ENCODE measurements around the gene CACNA2D4. TPM values are rescaled to one million over a fixed set of nuclear protein-coding genes. Genes with fewer than 3 reads are reported as not detected.
A peak's percentile ranks its signal among the peaks of the same experiment; 100 is the strongest.

The CACNA2D4 gene
- total RNA-seq, 1 donor from 2014 or later = 7.0 TPM

DNA sequence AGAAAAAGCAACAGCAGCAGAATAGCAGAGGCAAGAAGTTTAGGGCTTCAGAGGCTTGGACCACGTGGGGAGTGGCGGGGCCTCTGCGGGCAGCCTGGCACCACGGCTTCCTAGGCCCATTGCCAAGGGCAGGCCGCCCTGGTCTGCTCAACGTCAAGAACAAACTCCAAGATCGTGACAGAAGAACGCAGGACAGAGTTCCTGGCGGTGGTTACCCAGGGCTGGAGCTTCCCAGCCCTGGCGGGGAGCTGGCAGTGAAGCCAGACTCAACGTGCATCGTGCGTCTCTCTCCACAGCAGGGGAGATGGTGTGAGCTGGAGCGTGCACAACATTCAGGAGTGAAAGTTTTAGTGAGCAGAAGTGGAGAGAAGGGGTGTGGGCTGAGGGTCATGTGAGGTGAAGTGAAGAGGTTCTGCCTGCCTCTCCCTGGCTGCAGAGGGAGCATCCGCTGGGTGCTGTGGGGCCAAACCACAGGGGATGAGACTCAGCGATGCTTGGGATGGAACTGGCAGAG, 13.9 kb upstream of the CACNA2D4 start:
- Histone ChIP-seq H3K36me3 (no peaks in the 10 kb centered on the region), H3K4me3 (no peak overlapping the region), H3K4me1 (no peaks in the 10 kb centered on the region), H3K9me3 (no peaks in the 10 kb centered on the region), H3K27ac (no peak overlapping the region), H3K27me3 (ENCODE audit: low read depth) (peaks cover 9% of the 10 kb centered on the region)
- TF ChIP-seq, protein P1, sequence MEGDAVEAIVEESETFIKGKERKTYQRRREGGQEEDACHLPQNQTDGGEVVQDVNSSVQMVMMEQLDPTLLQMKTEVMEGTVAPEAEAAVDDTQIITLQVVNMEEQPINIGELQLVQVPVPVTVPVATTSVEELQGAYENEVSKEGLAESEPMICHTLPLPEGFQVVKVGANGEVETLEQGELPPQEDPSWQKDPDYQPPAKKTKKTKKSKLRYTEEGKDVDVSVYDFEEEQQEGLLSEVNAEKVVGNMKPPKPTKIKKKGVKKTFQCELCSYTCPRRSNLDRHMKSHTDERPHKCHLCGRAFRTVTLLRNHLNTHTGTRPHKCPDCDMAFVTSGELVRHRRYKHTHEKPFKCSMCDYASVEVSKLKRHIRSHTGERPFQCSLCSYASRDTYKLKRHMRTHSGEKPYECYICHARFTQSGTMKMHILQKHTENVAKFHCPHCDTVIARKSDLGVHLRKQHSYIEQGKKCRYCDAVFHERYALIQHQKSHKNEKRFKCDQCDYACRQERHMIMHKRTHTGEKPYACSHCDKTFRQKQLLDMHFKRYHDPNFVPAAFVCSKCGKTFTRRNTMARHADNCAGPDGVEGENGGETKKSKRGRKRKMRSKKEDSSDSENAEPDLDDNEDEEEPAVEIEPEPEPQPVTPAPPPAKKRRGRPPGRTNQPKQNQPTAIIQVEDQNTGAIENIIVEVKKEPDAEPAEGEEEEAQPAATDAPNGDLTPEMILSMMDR (IDR thresholded peaks at IDR 0.05) = no peak
- ATAC-seq (no peak), DNase-seq (peak; percentile 50)
- intact Hi-C loops (cut with DNase I) = loop anchor here (10.0 kb wide), 1 partner anchor 138 kb away; no protein-coding TSS in a partner anchor

DNA sequence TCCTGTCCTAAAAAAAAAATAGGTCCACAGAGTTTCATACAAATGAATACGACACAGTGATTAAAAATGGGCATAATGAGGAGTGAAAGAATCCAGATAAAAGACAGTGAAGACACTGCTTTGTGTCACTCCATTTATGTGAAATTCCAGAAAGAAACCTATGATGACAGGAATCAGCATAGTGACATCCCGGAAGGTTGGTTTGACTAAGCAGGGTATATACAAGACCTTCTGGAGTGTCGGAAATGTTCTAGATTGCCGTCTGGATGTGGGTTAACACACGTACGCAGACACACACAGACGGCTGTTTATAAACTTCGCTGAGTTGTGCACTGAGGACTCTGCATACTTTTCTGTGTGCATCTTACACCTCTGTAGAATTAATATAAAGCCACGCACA, 13.2 kb upstream of the CACNA2D4 start:
- Histone ChIP-seq H3K4me1 (no peaks in the 10 kb centered on the region), H3K36me3 (no peaks in the 10 kb centered on the region), H3K9me3 (no peaks in the 10 kb centered on the region), H3K4me3 (no peak overlapping the region), H3K27ac (no peak overlapping the region), H3K27me3 (ENCODE audit: low read depth) (peaks cover 9% of the 10 kb centered on the region)
- intact Hi-C loops (cut with DNase I) = loop anchor here (10.0 kb wide), 1 partner anchor 137 kb away; no protein-coding TSS in a partner anchor
- ATAC-seq (no peak), DNase-seq (no peak)
- TF ChIP-seq, protein P1 (IDR thresholded peaks at IDR 0.05) = no peak

DNA sequence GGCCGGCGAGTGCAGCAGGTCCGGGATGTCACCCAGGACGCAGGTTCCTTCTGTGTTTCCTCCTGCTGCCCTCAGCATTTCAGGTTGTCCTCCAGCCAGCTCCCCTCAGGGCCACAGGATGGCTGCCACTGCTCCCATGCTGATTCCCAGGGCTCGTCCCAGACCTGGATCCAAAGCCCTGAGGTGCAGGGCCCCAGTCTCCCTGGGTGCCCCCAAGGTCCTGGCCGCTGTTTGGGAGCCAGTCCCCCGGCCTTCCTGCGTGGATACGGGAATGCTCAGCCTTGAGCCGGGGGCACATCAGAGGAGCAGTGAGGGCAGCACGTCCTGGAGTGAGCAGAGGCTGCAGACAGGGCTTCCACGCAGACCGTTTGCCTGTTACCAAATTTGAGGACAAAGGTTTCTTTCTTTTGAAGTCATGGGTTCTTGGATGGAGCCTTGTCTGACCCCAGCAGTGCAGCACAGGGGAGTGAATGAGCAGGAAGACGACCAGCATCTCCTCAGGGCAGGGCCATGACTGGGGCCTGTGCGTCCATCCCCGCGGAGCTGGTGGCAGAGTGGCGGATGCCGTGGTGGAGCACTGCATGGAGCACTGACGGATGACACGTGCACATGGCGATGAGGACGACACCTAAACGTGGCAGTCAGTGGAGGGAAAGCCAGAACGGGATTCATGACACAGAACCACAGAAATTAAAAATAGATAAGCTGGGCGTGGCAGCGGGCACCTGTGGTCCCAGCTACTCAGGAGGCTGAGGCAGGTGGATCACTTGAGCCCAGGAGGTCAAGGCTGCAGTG, 12.5 kb upstream of the CACNA2D4 start:
- no peak for ATAC-seq
- Histone ChIP-seq H3K27ac (no peak overlapping the region), H3K36me3 (no peaks in the 10 kb centered on the region), H3K27me3 (ENCODE audit: low read depth) (peaks cover 13% of the 10 kb centered on the region), H3K9me3 (no peaks in the 10 kb centered on the region), H3K4me3 (no peak overlapping the region), H3K4me1 (no peaks in the 10 kb centered on the region)
- TF ChIP-seq, protein P1 (IDR thresholded peaks at IDR 0.05) = no peak
- intact Hi-C loops (cut with DNase I) = loop anchor here (10.0 kb wide), 1 partner anchor 136 kb away; no protein-coding TSS in a partner anchor
- DNase-seq = no peak

DNA sequence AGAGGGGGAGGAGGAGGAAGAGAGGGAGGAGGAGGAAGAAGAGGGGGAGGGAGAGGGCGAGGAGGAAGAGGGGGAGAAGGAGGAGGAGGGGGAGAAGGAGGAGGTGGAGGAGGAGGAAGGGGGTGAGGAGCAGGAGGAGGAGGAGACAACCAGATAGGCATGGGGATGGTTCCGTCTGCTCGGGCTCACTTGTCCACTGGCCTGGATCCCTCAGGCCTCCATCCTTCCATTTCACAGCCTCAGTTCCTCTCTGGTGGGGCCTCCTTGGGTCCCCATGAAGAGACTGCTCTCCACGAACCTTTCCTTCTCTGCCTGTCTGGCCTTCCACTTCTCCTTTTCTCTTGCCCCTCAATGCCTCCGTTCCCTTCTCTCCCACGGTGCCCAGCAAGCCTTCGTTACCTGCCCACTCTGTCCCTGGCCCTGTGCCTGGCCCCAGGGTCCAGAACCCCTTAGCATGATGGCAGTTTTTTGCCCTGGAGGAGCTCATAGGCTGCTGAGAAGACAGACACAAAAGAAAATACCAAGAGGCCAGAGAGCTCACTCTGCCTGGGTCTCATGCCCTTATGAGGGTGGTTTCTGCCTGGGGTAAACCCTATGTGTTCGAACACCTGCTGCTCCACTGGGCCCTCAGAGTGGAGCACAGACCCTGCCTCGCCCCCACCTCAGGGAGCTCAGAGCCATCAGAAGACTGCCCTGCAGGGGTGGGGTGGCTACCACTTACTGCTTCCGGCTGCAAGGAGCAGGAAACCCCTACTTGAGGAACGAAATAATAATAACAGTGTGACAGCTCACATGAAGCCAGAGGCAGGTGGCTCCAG, 11.7 kb upstream of the CACNA2D4 start:
- intact Hi-C loops (cut with DNase I) = loop anchor here (10.0 kb wide), 2 partner anchors 115 to 135 kb away; no protein-coding TSS in a partner anchor
- ATAC-seq (no peak), DNase-seq (no peak)
- H3K4me1 ChIP-seq = no peaks in the 10 kb centered on the region
- H3K36me3 ChIP-seq = no peaks in the 10 kb centered on the region
- H3K4me3 ChIP-seq = no peak overlapping the region
- no peaks in the 10 kb centered on the region for H3K9me3 ChIP-seq
- TF ChIP-seq, protein P1 (IDR thresholded peaks at IDR 0.05) = no peak
- no peak overlapping the region for H3K27ac ChIP-seq
- peaks cover 19% of the 10 kb centered on the region for H3K27me3 ChIP-seq (ENCODE audit: low read depth)

DNA sequence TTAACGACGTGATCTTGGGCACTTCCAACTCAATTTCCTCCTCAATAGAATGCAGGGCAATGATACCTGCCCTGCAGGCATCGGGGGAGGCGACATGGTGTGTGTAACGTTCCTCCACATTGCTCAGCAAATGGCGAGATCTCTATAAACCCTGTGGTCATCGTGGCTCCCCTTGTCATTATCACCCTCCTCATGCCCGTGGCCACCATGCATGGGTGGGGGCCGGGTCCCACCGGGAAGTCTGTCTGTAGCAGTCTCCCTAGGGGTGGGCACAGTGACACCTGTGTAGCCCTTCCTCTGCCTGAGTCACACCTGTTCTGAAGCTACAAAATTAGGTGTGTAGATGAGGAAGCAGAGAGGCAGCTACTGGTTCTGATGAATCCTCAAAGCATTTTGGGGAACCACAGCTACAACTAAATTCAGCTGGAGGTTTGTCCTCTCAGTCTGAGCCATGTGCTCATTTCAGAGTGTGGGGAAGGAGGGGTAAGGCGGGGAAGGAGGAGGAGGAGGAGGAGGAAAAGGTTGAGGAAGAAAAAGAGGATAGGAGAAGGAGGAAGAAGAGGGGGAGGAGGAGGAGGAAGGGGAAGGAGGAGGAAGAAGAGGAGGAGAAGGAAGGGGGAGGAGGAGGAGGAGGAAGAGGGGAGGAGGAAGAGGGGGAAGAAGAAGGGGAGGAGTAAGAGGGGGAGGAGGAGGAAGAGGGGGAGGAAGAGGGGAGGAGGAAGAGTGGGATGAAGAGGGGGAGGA, 11.0 kb upstream of the CACNA2D4 start:
- TF ChIP-seq, protein P1 (IDR thresholded peaks at IDR 0.05) = no peak
- no peak for ATAC-seq
- H3K27ac ChIP-seq = no peak overlapping the region
- H3K27me3 ChIP-seq (ENCODE audit: low read depth) = peaks cover 23% of the 10 kb centered on the region
- H3K9me3 ChIP-seq = no peaks in the 10 kb centered on the region
- H3K4me3 ChIP-seq = no peak overlapping the region
- H3K4me1 ChIP-seq = no peaks in the 10 kb centered on the region
- intact Hi-C loops (cut with DNase I) = loop anchor here (10.0 kb wide), 1 partner anchor 115 kb away; no protein-coding TSS in a partner anchor
- peak; percentile 27 for DNase-seq
- no peaks in the 10 kb centered on the region for H3K36me3 ChIP-seq
